Measurements from ENCODE around the gene TNFRSF13B. TPM values are rescaled to one million over a fixed set of nuclear protein-coding genes. Genes with fewer than 3 reads are reported as not detected.
"Not testable (repeated sequence)": the region's sequence is repeated elsewhere in the genome, so short reads cannot be mapped to it uniquely, and the experiment has no call there.

Gene TNFRSF13B
- total RNA-seq, 1 experiment from 2014 or later: not detected

DNA sequence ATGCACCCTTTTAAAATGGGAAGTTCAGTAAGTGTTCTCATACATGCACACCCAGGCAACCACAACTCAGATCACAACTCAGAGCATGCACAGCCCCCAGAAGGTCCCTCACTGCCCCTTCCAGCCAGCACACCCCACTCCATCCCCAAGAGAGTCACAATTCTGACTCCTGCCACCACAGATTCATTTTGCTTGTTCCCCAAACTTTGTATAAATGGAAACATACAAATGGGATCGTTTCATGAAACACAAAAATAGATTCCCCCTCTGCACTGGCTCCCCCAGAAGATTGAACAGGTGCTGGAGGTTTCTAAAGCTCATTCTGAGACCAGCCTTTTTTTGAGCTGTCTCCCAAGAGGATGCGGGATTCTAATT, 3.3 kb upstream of the TNFRSF13B start:
- DNase-seq: no peak
- POLR2A ChIA-PET (ENCODE audit: unreplicated experiment): no interaction called here
- no peak overlapping the region for H3K4me3 ChIP-seq
- no peaks in the 10 kb centered on the region for H3K36me3 ChIP-seq (ENCODE audit: low read depth)
- H3K4me1 ChIP-seq (replicated peaks; ENCODE audit: insufficient read depth): peaks cover 8% of the 10 kb centered on the region; the same call in 1 of the 2 replicates
- no peaks in the 10 kb centered on the region for H3K27me3 ChIP-seq (ENCODE audit: insufficient read depth, low read depth)
- intact Hi-C loops (cut with micrococcal nuclease; ENCODE audit: unreplicated experiment): no loop called here
- no peaks in the 10 kb centered on the region for H4K20me1 ChIP-seq (ENCODE audit: insufficient read depth)
- BruUV-seq (replicated peaks): no TSS peak
- CTCF ChIA-PET: no interaction called here
- no peaks in the 10 kb centered on the region for H3K9me2 ChIP-seq (ENCODE audit: insufficient read depth)
- H3K27ac ChIP-seq: no peak overlapping the region
- no peak overlapping the region for H3K4me2 ChIP-seq
- TF ChIP-seq, protein P1, sequence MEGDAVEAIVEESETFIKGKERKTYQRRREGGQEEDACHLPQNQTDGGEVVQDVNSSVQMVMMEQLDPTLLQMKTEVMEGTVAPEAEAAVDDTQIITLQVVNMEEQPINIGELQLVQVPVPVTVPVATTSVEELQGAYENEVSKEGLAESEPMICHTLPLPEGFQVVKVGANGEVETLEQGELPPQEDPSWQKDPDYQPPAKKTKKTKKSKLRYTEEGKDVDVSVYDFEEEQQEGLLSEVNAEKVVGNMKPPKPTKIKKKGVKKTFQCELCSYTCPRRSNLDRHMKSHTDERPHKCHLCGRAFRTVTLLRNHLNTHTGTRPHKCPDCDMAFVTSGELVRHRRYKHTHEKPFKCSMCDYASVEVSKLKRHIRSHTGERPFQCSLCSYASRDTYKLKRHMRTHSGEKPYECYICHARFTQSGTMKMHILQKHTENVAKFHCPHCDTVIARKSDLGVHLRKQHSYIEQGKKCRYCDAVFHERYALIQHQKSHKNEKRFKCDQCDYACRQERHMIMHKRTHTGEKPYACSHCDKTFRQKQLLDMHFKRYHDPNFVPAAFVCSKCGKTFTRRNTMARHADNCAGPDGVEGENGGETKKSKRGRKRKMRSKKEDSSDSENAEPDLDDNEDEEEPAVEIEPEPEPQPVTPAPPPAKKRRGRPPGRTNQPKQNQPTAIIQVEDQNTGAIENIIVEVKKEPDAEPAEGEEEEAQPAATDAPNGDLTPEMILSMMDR (conservative IDR thresholded peaks at IDR 0.05): no peak
- no peak for TF ChIP-seq EZH2 (IDR thresholded peaks at IDR 0.05; ENCODE audit: low read depth)
- H2AFZ ChIP-seq: no peak overlapping the region
- H3F3A ChIP-seq (ENCODE audit: insufficient read depth, low read depth): no peaks in the 10 kb centered on the region
- H3K9me3 ChIP-seq (ENCODE audit: insufficient read depth, low read depth): no peaks in the 10 kb centered on the region
- no peaks in the 10 kb centered on the region for H3K79me2 ChIP-seq (ENCODE audit: low read depth)

DNA sequence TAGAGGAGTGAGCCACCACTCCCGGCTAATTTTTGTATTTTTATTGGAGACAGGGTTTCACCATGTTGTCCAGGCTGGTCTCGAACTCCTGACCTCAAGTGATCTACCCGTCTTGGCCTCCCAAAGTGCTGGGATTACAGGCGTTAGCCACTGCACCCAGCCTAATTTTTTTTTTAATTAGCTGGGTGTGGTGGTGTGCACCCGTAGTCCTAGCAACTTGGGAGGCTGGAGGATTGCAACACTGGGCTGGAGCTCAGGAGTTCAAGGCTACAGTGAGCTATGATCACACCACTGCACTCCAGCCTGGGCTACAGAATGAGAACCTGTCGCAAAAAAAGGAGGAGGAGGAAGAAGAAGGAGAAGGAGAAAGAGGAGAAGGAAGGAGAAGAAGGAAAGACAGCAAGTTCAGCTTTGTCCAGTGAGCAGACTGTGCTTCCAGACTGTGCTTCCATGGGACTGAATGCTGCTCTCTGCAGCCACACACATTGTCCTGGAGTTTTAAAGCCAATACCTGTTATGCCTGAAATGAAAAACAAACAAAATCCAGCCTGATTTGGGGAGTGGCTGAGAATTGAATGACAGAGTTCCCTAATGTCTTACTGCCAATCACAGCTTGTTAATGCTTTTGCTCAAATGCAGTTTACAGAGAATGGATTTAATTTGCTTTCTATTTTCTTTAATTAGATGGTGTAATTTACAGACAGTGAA, 2.8 kb upstream of the TNFRSF13B start:
- Histone ChIP-seq H3K27me3 (ENCODE audit: insufficient read depth, low read depth) (no peaks in the 10 kb centered on the region), H3K79me2 (ENCODE audit: low read depth) (no peaks in the 10 kb centered on the region), H3K36me3 (ENCODE audit: low read depth) (no peaks in the 10 kb centered on the region), H3K4me1 (replicated peaks; ENCODE audit: insufficient read depth) (peaks cover 8% of the 10 kb centered on the region; the same call in 1 of the 2 replicates), H3K27ac (no peak overlapping the region), H3K4me2 (no peak overlapping the region), H2AFZ (no peak overlapping the region), H4K20me1 (ENCODE audit: insufficient read depth) (no peaks in the 10 kb centered on the region), H3F3A (ENCODE audit: insufficient read depth, low read depth) (no peaks in the 10 kb centered on the region), H3K9me2 (ENCODE audit: insufficient read depth) (no peaks in the 10 kb centered on the region), H3K9me3 (ENCODE audit: insufficient read depth, low read depth) (no peaks in the 10 kb centered on the region), H3K4me3 (no peak overlapping the region)
- POLR2A ChIA-PET (ENCODE audit: unreplicated experiment): interaction anchor here (1.1 kb wide), 1 partner anchor 439 kb away, joined by 6 read pairs; no protein-coding TSS in a partner anchor
- CTCF ChIA-PET: interaction anchor here (0.5 kb wide), 1 partner anchor 18 kb away, joined by 3 read pairs; no protein-coding TSS in a partner anchor
- DNase-seq: peak in 1 of 2 experiments; percentile 43
- no TSS peak for BruUV-seq (replicated peaks)
- no peak for TF ChIP-seq EZH2 (IDR thresholded peaks at IDR 0.05; ENCODE audit: low read depth)
- TF ChIP-seq, protein P1 (conservative IDR thresholded peaks at IDR 0.05): no peak
- intact Hi-C loops (cut with micrococcal nuclease; ENCODE audit: unreplicated experiment): no loop called here

DNA sequence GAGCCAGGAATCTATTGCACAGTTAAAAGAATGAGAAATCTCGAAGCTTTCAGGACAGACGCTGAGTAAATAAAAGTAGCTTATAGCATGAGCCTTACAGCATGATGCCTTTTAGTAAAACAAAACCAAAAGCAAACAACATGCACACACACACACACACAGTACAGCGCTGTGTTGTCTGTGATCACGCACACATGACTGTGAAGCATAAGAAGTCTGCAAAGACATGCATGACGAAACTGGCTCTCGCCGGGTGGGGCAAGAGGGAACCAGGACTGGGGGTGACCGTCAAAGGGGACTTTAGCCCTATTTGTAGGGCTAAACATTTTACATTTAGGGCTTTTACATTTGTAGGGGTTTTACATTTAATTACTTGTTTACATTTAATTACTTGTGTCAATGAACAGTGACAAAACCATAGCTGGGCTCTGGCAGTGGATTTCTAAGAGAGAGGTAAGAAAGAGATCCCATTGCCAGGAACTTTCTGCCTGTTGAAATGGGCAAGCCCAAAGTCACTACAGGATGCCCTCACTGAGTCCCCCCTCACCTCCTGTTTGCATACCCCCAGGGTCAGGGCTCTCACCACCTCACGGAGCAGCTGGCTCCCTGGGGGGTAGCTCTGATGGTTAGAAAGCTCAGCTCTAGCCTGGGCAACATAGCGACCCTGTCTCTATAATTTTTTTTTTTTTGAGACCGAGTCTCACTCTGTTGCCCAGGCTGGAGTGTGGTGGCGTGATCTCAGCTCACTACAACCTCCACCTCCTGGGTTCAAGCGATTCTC, 2.0 kb upstream of the TNFRSF13B start:
- Histone ChIP-seq H3K27ac (no peak overlapping the region), H3F3A (ENCODE audit: insufficient read depth, low read depth) (no peaks in the 10 kb centered on the region), H3K27me3 (ENCODE audit: insufficient read depth, low read depth) (no peaks in the 10 kb centered on the region), H2AFZ (no peak overlapping the region), H3K4me2 (no peak overlapping the region), H4K20me1 (ENCODE audit: insufficient read depth) (no peaks in the 10 kb centered on the region), H3K79me2 (ENCODE audit: low read depth) (no peaks in the 10 kb centered on the region), H3K36me3 (ENCODE audit: low read depth) (no peaks in the 10 kb centered on the region), H3K4me1 (replicated peaks; ENCODE audit: insufficient read depth) (peaks cover 8% of the 10 kb centered on the region; the same call in 1 of the 2 replicates), H3K9me2 (ENCODE audit: insufficient read depth) (no peaks in the 10 kb centered on the region), H3K4me3 (no peak overlapping the region), H3K9me3 (ENCODE audit: insufficient read depth, low read depth) (no peaks in the 10 kb centered on the region)
- ChIA-PET CTCF (interaction anchor here (0.5 kb wide), 1 partner anchor 18 kb away, joined by 3 read pairs; no protein-coding TSS in a partner anchor), POLR2A (ENCODE audit: unreplicated experiment) (interaction anchor here (1.1 kb wide), 1 partner anchor 438 kb away, joined by 6 read pairs; no protein-coding TSS in a partner anchor)
- intact Hi-C loops (cut with micrococcal nuclease; ENCODE audit: unreplicated experiment): no loop called here
- TF ChIP-seq EZH2 (IDR thresholded peaks at IDR 0.05; ENCODE audit: low read depth): no peak
- TF ChIP-seq, protein P1 (conservative IDR thresholded peaks at IDR 0.05): no peak
- BruUV-seq (replicated peaks): no TSS peak
- no peak for DNase-seq

DNA sequence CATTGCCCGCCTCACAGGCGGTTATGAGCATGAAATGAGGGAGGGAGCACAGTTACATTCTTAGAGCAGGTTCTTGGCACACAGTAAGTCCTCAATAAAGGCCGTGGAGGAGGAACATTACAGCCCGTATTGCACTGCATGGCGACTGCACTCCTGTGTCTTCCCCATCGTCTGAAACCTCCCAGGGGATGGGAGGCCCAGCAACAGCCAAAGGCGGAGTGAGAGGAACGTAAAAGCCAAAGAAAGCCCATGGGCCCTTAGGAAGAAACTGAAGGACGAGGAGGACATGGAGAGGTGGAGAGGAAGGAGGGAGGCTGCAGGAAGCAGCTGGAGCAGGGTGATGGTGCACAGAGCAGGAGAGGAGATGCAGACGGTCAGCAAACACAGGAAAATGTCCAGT, 1.1 kb upstream of the TNFRSF13B start:
- CTCF ChIA-PET; intact Hi-C loops (cut with micrococcal nuclease; ENCODE audit: unreplicated experiment); H4K20me1 ChIP-seq (ENCODE audit: insufficient read depth); H3K27ac ChIP-seq; H3K4me3 ChIP-seq; POLR2A ChIA-PET (ENCODE audit: unreplicated experiment); H3K4me2 ChIP-seq; H3F3A ChIP-seq (ENCODE audit: insufficient read depth, low read depth); H3K4me1 ChIP-seq (replicated peaks; ENCODE audit: insufficient read depth); H3K9me2 ChIP-seq (ENCODE audit: insufficient read depth); BruUV-seq (replicated peaks); H3K27me3 ChIP-seq (ENCODE audit: insufficient read depth, low read depth); H3K79me2 ChIP-seq (ENCODE audit: low read depth); H2AFZ ChIP-seq; H3K36me3 ChIP-seq (ENCODE audit: low read depth); H3K9me3 ChIP-seq (ENCODE audit: insufficient read depth, low read depth); DNase-seq: not testable (repeated sequence)
